OCI-M2 (cell line): ENCODE results near the gene PRAC2.

Source experiments
- DNase-seq: peaks from one replicate; lab custom pipeline; 2025; ENCODE audit not compliant: unreplicated experiment; lab: John Stamatoyannopoulos, UW

Gene PRAC2

GRCh38 chr17:48733632-48734328, 10.8 kb downstream of the PRAC2 start:
- no peak for DNase-seq

GRCh38 chr17:48734333-48735061, 11.5 kb downstream of the PRAC2 start:
- no peak for DNase-seq

GRCh38 chr17:48735062-48735351, 12.0 kb downstream of the PRAC2 start:
- DNase-seq = no peak

- no peak for DNase-seq
These were observed 14.5 kb downstream of the PRAC2 start for GRCh38 chr17:48737330-48738043.

GRCh38 chr17:48738424-48738802, 15.4 kb downstream of the PRAC2 start:
- no peak for DNase-seq

- DNase-seq = no peak
These were observed 16.0 kb downstream of the PRAC2 start for GRCh38 chr17:48738803-48739526.

GRCh38 chr17:48740537-48740936, 17.6 kb downstream of the PRAC2 start:
- DNase-seq = no peak

GRCh38 chr17:48745381-48746275, 22.6 kb downstream of the PRAC2 start:
- DNase-seq = no peak

- DNase-seq = no peak
These were observed 24.0 kb downstream of the PRAC2 start for GRCh38 chr17:48746916-48747444.

- no peak for DNase-seq
These were observed 24.7 kb downstream of the PRAC2 start for GRCh38 chr17:48747445-48748363.

- no peak for DNase-seq
These were observed 26.0 kb downstream of the PRAC2 start for GRCh38 chr17:48748718-48749566.

- no peak for DNase-seq
These were observed 26.9 kb downstream of the PRAC2 start for GRCh38 chr17:48749621-48750553.

- DNase-seq = no peak
These were observed 28.2 kb downstream of the PRAC2 start for GRCh38 chr17:48751172-48751571.

- DNase-seq = no peak
These were observed 28.9 kb downstream of the PRAC2 start for GRCh38 chr17:48751733-48752398.

GRCh38 chr17:48752399-48753288, 29.7 kb downstream of the PRAC2 start:
- DNase-seq = no peak
